22Rv1 (cell line): Measurements from ENCODE around the gene PLCB1.

ENCODE experiments used
- H3K27ac ChIP-seq: fragments of 450-650 bp; 2 replicates; pipeline ENCODE4 v1.5.1; 2017
- ZFX ChIP-seq: fragments of 450-650 bp; IDR thresholded peaks from 2 replicates; pipeline ENCODE4 v1.6.1; 2017; ENCODE audit warnings: antibody characterized with exemption, borderline replicate concordance
- TF ChIP-seq, protein P1 (sequence below): fragments of 450-650 bp; IDR thresholded peaks from 2 replicates; pipeline ENCODE4 v1.5.1; 2017; ENCODE audit warnings: mild to moderate bottlenecking

Gene PLCB1

GRCh38 chr20:8571611-8572010 is 439.5 kb downstream of the PLCB1 start:
- TF ChIP-seq ZFX, result no peak

DNA sequence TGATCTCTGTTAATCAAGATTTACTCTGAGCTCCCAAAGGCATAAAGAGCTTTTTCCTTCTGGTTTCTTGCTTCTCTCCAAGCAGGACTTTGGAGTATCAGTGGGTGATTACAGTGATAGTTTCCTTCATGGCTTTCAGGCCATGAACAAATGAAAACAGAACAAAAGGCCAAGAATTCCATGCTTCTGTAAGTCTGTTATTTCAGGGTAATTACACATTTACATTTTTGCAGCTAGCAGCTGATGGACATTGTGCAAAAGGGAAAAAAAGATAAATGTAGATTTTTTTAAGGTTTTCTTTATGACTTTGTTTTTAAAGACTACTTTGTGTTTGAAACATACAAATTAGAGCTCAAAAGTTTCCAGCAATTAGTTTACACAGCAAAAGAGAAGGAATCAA is 441.6 kb downstream of the PLCB1 start:
- H3K27ac ChIP-seq, result no peak overlapping the region
- no peak for TF ChIP-seq ZFX
- TF ChIP-seq, protein P1, sequence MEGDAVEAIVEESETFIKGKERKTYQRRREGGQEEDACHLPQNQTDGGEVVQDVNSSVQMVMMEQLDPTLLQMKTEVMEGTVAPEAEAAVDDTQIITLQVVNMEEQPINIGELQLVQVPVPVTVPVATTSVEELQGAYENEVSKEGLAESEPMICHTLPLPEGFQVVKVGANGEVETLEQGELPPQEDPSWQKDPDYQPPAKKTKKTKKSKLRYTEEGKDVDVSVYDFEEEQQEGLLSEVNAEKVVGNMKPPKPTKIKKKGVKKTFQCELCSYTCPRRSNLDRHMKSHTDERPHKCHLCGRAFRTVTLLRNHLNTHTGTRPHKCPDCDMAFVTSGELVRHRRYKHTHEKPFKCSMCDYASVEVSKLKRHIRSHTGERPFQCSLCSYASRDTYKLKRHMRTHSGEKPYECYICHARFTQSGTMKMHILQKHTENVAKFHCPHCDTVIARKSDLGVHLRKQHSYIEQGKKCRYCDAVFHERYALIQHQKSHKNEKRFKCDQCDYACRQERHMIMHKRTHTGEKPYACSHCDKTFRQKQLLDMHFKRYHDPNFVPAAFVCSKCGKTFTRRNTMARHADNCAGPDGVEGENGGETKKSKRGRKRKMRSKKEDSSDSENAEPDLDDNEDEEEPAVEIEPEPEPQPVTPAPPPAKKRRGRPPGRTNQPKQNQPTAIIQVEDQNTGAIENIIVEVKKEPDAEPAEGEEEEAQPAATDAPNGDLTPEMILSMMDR, result no peak

More at GRCh38 chr20:8571611-8572010, 439.5 kb downstream of the PLCB1 start:
- no peak overlapping the region for H3K27ac ChIP-seq

- H3K27ac ChIP-seq, result no peak overlapping the region
- TF ChIP-seq, protein P1, result no peak
- no peak for TF ChIP-seq ZFX
Observed at GRCh38 chr20:8575114-8575513, 443.0 kb downstream of the PLCB1 start.

DNA sequence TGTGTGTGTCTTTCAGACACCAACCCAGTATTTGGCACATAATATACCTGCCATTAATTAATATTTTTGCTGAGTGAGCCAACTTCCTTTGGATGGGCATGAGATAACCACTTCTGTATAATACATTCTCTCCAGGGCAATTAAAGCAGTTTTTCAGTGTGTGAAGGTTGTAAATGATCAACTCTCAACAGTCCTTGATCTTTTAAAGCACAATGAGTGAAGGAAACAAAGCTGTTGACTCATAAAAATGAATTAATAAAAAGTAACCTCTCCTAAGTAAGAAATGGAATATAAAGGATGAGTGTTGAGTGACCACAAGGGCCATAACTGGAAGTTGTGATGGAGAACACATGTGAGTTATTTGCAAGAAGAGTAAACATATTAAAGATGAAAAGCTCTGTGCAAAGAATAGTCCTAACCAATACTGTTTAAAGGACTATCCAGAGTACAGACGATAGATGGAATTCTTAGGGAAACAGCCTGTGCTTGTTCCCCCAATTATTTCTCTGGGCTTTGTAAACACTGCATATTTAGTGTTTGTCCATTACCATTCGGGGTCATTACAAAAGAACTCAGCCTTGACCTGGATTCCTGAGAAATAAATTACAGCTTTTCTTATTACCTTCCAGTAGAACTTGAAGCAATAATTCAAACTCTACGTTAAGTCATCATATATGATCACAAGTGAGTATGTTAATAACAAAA is 446.2 kb downstream of the PLCB1 start:
- H3K27ac ChIP-seq, result no peak overlapping the region
- TF ChIP-seq, protein P1, result no peak
- TF ChIP-seq ZFX, result no peak

- H3K27ac ChIP-seq, result no peak overlapping the region
- TF ChIP-seq, protein P1, result no peak
- TF ChIP-seq ZFX, result no peak
Observed at GRCh38 chr20:8579035-8579434, 447.0 kb downstream of the PLCB1 start.

DNA sequence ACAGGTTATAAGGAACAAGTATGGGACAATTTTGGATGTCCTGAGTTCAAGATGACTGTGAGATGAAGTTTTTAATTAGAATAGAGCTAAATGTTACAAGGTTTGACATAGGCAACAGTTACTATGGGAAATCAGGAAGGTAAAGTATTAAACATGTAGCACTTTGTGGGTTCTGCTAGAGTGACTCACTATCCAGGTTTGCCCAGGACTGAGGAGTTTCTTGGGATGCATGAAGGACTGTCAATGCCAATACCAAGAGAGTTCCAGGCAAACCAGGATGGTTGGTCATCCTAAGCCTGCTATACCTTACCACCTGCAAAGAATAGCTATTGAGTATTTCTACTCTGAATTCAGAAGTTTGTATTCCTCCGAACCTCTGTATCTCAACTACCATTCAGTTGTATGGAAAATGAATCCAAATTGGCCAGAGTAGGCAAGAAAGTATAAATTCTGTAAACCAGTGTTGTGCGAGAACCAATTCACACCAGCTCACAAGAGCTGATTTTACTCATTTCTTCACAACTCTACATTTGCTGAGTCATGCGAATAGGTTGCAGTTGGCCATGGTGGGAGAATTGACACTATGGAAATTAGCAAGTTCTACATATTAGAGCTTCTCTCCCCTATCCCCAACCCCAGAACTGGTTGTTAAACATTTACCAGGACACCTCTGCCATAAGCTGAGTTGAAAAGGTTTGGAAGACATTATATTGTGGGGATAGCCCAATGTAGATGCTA is 449.5 kb downstream of the PLCB1 start:
- TF ChIP-seq, protein P1, result no peak
- TF ChIP-seq ZFX, result no peak
- no peak overlapping the region for H3K27ac ChIP-seq

GRCh38 chr20:8583012-8583565 is 451.0 kb downstream of the PLCB1 start:
- no peak overlapping the region for H3K27ac ChIP-seq
- TF ChIP-seq ZFX, result no peak
- TF ChIP-seq, protein P1, result no peak
